Pulmonary artery endothelial cell (primary cell): ENCODE measurements around the gene SENP6. TPM values are rescaled to one million over a fixed set of nuclear protein-coding genes. Genes with fewer than 3 reads are reported as not detected.

Experiments
- DNase-seq: peaks from one replicate; pipeline ENCODE4 v3.0.0-alpha.2; 2011; ENCODE audit warnings: low read depth, low spot score
- total RNA-seq: library from RNA; depleted of rRNA; stranded (reverse); fragments of >200 nt; gene quantifications from 2 replicates; pipeline ENCODE4 v1.2.3, GENCODE V29; 2014

SENP6 gene
- total RNA-seq, 1 donor from 2014 or later = 50.3 TPM

GRCh38 chr6:75747152-75747992, 145.7 kb downstream of the SENP6 start:
- no peak for DNase-seq

DNA sequence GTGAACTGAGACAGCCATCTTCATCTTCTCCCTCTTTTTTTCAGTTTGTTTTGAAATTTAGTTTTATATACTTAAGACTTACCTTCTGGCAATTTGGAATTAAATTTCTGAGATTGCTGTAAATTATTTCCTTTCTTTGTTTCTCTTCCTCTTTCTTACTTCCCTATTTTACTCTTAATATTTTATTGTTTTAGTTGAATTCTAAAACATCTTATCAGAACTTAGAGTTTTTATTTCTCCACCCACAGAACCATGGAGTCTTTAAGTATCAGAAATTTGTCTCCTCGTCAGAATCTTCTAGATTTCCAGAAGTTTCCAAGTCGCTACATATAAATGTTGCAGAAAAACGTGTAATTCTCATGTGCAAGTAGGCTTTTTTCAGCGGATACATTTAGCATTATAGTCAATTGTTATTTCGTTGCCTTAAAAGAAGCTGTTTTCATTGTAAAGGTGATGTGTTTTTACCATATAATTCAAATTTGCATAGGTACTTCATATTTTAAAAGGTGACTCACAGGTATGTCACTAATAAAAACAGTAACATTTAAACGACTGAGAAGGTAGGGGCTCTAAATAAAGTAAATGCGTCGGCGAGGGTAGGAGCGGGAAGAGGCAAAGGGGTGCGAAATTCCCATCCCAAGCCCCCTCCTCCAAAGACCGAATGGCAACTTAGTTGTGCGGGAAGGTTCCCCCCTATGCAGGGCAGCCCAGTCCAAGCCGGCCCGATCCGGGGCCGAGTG, 146.5 kb downstream of the SENP6 start:
- no peak for DNase-seq

DNA sequence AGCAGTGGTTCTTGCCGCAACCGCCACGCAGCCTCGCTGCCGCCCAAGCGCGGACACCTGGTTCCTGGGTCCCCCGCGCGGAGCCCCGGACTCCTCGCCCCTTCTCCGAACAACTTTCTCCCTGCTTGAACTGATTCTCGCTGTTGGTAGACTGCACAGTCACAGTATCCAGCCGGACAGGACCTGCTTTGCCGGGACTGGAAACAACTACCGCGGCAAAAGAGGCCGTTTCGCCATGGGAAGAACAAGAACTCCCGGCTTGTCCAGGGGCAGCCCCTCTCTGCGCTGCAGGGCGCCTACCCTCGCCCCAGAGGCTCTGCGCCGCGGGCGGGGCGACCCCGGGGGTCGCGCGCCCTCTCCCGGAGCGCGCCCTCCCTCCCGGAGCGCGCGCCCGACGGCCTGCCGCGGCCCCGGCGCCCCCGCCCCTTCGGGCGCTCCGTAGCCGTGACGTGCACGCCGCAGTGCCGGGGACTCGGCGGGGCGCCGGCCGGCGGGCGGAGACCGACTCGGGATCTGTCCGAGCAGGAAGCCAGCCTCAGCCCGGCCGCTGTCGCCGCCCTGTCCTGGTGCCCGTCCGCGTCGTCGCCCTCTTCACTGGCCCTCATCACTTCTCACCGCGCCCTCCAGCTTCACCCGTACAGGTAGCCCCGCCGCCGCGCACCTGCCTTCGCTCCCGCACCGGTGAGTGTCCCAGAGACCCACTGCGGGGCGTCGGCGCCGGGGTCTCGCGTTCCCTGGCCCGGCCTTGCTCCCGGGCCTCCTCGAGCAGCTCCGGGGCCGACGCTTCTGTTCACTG, 147.3 kb downstream of the SENP6 start, which contains the start of gene MYO6:
Gene MYO6, plus strand, starts transcription at position 497 of the 796 bp plus-strand sequence. CDS start 68,309 bp downstream, outside the sequence.
- no peak for DNase-seq

DNA sequence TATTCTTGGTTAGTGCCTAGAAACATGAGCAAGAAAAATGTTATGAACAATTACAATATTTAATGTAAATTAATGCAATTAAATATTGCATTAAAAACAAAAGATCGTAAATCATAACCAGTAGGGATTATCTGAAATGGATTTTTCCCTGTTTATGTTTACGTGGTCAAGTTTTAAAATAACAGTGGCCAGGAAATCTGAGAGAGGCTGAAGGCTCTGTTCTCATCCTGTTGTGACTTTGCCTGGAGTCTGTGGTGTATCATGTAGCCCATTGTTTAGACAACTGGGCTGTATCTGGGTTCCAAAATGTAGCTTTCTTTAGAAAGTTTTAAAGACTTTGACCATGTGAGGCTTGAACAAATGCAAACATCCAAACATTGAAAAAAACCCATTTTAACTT, 149.8 kb downstream of the SENP6 start:
- DNase-seq = peak; percentile 56

DNA sequence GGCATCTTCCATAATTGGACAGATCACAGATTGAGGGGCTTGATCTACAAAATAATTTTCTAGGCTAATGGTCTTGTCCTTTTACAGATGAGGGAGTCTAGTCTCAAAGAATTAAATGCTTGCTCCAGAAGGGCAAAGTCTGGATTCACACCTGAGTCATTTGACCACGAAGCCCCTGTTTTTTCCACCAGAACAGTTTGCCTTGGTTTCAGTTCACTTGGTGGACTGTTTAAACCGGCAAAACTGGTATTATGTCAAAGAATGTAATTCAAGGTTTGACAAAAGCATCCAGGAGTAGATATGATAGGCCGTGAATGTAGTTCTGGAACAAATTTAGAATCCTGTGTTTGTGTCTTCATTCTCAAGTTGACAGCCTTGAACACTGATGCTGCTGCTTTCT, 150.7 kb downstream of the SENP6 start:
- no peak for DNase-seq

- DNase-seq = no peak
These were observed 154.0 kb downstream of the SENP6 start for GRCh38 chr6:75755704-75756103.

DNA sequence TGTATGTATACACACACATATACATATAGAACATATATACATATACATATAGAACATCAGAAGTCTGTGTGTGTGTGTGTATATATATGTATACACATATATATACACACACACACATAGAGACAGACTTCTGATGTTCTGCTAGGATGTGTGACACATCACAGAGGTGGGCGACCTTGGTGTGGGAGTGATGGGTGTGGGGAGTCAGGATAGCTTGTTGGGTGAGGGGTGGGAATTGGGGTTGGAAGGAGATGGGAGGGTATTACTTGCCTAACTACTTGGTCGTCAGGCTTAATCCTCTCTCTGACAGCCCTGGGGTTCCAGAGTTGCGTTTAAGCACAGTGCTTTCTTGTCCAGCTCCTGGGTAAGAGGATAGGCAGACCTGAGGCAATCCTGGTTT, 155.6 kb downstream of the SENP6 start:
- DNase-seq = no peak

- no peak for DNase-seq
These were observed 156.4 kb downstream of the SENP6 start for GRCh38 chr6:75758061-75758460.

DNA sequence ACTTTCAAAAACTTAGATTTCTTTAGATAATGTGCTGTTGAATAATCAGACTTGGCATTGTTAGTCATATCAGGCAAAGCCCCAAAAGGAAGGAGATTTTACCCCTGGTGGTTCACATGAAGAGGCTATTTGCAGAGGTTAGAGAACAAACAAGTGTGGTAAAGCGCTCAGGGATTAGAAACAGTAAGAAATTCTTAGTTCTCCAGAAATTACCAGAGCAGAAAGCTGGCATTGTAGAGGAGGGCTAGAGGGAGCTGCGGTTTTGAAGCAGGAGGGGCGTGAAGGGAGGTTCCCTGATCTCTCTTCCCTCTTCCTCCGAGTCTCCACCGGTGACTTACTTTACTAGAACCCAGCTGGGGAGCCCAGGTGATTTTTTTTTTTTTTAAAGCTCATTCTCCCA, 157.5 kb downstream of the SENP6 start:
- DNase-seq = no peak

GRCh38 chr6:75760320-75760719, 158.6 kb downstream of the SENP6 start:
- no peak for DNase-seq

GRCh38 chr6:75761489-75761888, 159.8 kb downstream of the SENP6 start:
- DNase-seq = no peak

GRCh38 chr6:75762063-75762462, 160.4 kb downstream of the SENP6 start:
- DNase-seq = no peak

DNA sequence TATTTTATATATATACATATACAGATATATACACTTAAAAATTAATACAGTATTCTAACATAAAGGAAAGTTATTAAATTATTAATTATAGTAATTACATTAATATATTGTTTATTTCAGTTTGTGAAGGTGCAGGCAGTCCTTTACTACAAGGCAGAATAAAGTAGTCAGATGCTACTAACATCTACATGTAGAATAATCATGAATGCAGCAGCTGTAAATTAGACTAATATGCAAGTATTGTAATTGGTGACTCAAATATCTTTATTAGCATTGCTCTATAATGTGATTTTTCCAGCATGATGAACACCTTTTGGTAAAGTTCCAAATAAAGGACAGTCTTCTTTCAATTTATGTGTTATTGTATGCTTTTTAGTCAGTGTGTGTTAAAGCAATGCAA, 164.7 kb downstream of the SENP6 start:
- DNase-seq = no peak

Other genes starting within 250 kb of the SENP6 start
- gene FILIP1, start 108.1 kb upstream of the SENP6 start, total RNA-seq = 2.3 and 10.5 TPM in 2 replicates
- gene MYO6, start 147.4 kb downstream of the SENP6 start, total RNA-seq = 25.2 and 36.3 TPM in 2 replicates